IMR-90 (cell line): ENCODE measurements around the gene PGPEP1. TPM values are rescaled to one million over a fixed set of nuclear protein-coding genes. Genes with fewer than 3 reads are reported as not detected.

ENCODE experiments used
- ATAC-seq: fragments of 200-7000 bp; cut with Tn5 transposase; 2 replicates; pipeline ENCODE4 v1.9.1; 2020; ENCODE audit warnings: low read depth, mild to moderate bottlenecking, moderate library complexity
- BruUV-seq: library from RNA; stranded (reverse); fragments of 400-500 nt; replicated peaks from 2 replicates; lab custom pipeline; 2021; lab: Mats Ljungman, UMichigan
- CTCF ChIA-PET: fragments of 300-600 bp; formaldehyde crosslinking; extraction: SDS; loops from one replicate; lab custom pipeline; 2021; ENCODE audit warnings: antibody characterized with exemption; lab: Yijun Ruan, JAX
- POLR2A ChIA-PET: fragments of 300-600 bp; sonication (Branson Sonifier 250); formaldehyde crosslinking; loops from one replicate; lab custom pipeline; 2022; ENCODE audit warnings: antibody characterized with exemption; ENCODE audit not compliant: unreplicated experiment; lab: Charles Lee
- DNase-seq: peaks from one replicate; pipeline ENCODE4 v3.0.0; 2013
- H2AFZ ChIP-seq: replicated peaks from 2 replicates; pipeline ENCODE3; 2013; ENCODE audit warnings: low read length, mild to moderate bottlenecking; ENCODE audit not compliant: poor library complexity
- H2AK5ac ChIP-seq: 2 replicates; pipeline ENCODE4 v1.6.1; 2013; ENCODE audit warnings: low read depth, low read length, inconsistent platforms
- H2AK9ac ChIP-seq: replicated peaks from 2 replicates; pipeline ENCODE3; 2013; ENCODE audit warnings: mild to moderate bottlenecking, low read depth, low read length, moderate library complexity; ENCODE audit not compliant: poor library complexity
- H2BK120ac ChIP-seq: 2 replicates; pipeline ENCODE4 v1.6.1; 2013; ENCODE audit warnings: low read depth, low read length, inconsistent platforms
- H2BK15ac ChIP-seq: 3 replicates; pipeline ENCODE4 v1.6.1; 2013; ENCODE audit warnings: low read depth, low read length, inconsistent platforms
- H2BK20ac ChIP-seq: 2 replicates; pipeline ENCODE4 v1.6.1; 2013; ENCODE audit warnings: low read depth, mild to moderate bottlenecking, inconsistent platforms, low read length, moderate library complexity
- H2BK5ac ChIP-seq: 2 replicates; pipeline ENCODE4 v1.6.1; 2013; ENCODE audit warnings: mild to moderate bottlenecking, low read depth, low read length, inconsistent platforms; ENCODE audit not compliant: poor library complexity, severe bottlenecking
- H3K14ac ChIP-seq: replicated peaks from 2 replicates; pipeline ENCODE4 v1.6.1; 2013; ENCODE audit warnings: low read depth, low read length, inconsistent platforms
- H3K18ac ChIP-seq: 2 replicates; pipeline ENCODE4 v1.6.1; 2013; ENCODE audit warnings: low read depth, low read length, control low read depth
- H3K23ac ChIP-seq: 2 replicates; pipeline ENCODE4 v1.6.1; 2013; ENCODE audit warnings: low read depth, low read length, inconsistent platforms
- H3K27ac ChIP-seq: 2 replicates; pipeline ENCODE4 v1.5.1; 2013; ENCODE audit warnings: mild to moderate bottlenecking, control low read depth, low read length; ENCODE audit not compliant: insufficient read depth
- H3K27me3 ChIP-seq: 2 replicates; pipeline ENCODE4 v1.6.1; 2013; ENCODE audit warnings: low read length; ENCODE audit not compliant: control insufficient read depth, insufficient read depth
- H3K36me3 ChIP-seq: 2 replicates; pipeline ENCODE4 v1.6.1; 2013; ENCODE audit warnings: low read length, mixed read lengths; ENCODE audit not compliant: control insufficient read depth, insufficient read depth
- H3K4ac ChIP-seq: 2 replicates; pipeline ENCODE4 v1.6.1; 2013; ENCODE audit warnings: low read depth, low read length, inconsistent platforms
- H3K4me1 ChIP-seq: 2 replicates; pipeline ENCODE4 v1.6.1; 2013; ENCODE audit warnings: low read length, mixed read lengths; ENCODE audit not compliant: control insufficient read depth, insufficient read depth
- H3K4me2 ChIP-seq: 2 replicates; pipeline ENCODE4 v1.6.1; 2013; ENCODE audit warnings: low read depth, mild to moderate bottlenecking, control low read depth, low read length, moderate library complexity
- H3K4me3 ChIP-seq: 2 replicates; pipeline ENCODE4 v1.5.1; 2013; ENCODE audit warnings: low read depth, mild to moderate bottlenecking, control low read depth, low read length, moderate library complexity; ENCODE audit not compliant: insufficient read depth
- H3K56ac ChIP-seq: 2 replicates; pipeline ENCODE4 v1.6.1; 2013; ENCODE audit warnings: low read length, inconsistent platforms; ENCODE audit not compliant: insufficient read depth; ENCODE audit errors: extremely low read depth
- H3K79me1 ChIP-seq, 2 experiments: 2 replicates each; pipeline ENCODE4 v1.6.1; 2013; ENCODE audit warnings: low read length in 2 of 2, inconsistent platforms in 1 of 2, low read depth in 1 of 2
- H3K9ac ChIP-seq: 2 replicates; pipeline ENCODE4 v1.6.1; 2013; ENCODE audit warnings: low read depth, low read length, control low read depth
- H3K9me1 ChIP-seq: 2 replicates; pipeline ENCODE4 v1.6.1; 2013; ENCODE audit warnings: low read length, inconsistent platforms; ENCODE audit not compliant: insufficient read depth
- H3K9me3 ChIP-seq: 2 replicates; pipeline ENCODE4 v1.6.1; 2013; ENCODE audit warnings: low read length; ENCODE audit not compliant: control insufficient read depth, insufficient read depth
- H4K20me1 ChIP-seq: 2 replicates; pipeline ENCODE4 v1.6.1; 2013; ENCODE audit warnings: low read length, inconsistent platforms; ENCODE audit not compliant: insufficient read depth
- H4K5ac ChIP-seq: 2 replicates; pipeline ENCODE4 v1.6.1; 2013; ENCODE audit warnings: mild to moderate bottlenecking, low read depth, low read length, control low read depth
- H4K8ac ChIP-seq, 2 experiments: 2 replicates each; pipeline ENCODE4 v1.6.1; 2013; ENCODE audit warnings: low read depth in 2 of 2, low read length in 2 of 2, control low read depth in 1 of 2, inconsistent platforms in 1 of 2
- H4K91ac ChIP-seq: 2 replicates; pipeline ENCODE4 v1.6.1; 2013; ENCODE audit warnings: low read depth, low read length, inconsistent platforms; ENCODE audit not compliant: insufficient read depth
- BHLHE40 ChIP-seq: fragments of 150-350 bp; IDR thresholded peaks from 2 replicates; pipeline ENCODE4 v1.6.1; 2016; ENCODE audit warnings: mild to moderate bottlenecking, low read depth, low read length
- CEBPB ChIP-seq: IDR thresholded peaks from 2 replicates; pipeline ENCODE4 v1.6.1; 2012; ENCODE audit warnings: low read depth, low read length, improper control_type of control experiment
- CHD1 ChIP-seq: IDR thresholded peaks from 2 replicates; pipeline ENCODE4 v1.6.1; 2012; ENCODE audit warnings: low read depth, low read length, improper control_type of control experiment
- CTCF ChIP-seq: conservative IDR thresholded peaks from 2 replicates; pipeline ENCODE4 v1.5.1; 2012; ENCODE audit warnings: mild to moderate bottlenecking, low read depth, low read length, improper control_type of control experiment
- ELK1 ChIP-seq: fragments of 150-350 bp; IDR thresholded peaks from 2 replicates; pipeline ENCODE4 v1.6.1; 2016; ENCODE audit warnings: low read depth, mild to moderate bottlenecking, low read length, moderate library complexity, borderline replicate concordance
- FOS ChIP-seq: fragments of 150-350 bp; IDR thresholded peaks from 2 replicates; pipeline ENCODE4 v1.6.1; 2016; ENCODE audit warnings: low read depth, low read length
- MAFK ChIP-seq: IDR thresholded peaks from 2 replicates; pipeline ENCODE4 v1.6.1; 2012; ENCODE audit warnings: low read depth, low read length, improper control_type of control experiment
- MAZ ChIP-seq: IDR thresholded peaks from 2 replicates; pipeline ENCODE4 v1.6.1; 2012; ENCODE audit warnings: low read depth, mild to moderate bottlenecking, low read length, improper control_type of control experiment, moderate library complexity, borderline replicate concordance
- MXI1 ChIP-seq: IDR thresholded peaks from 2 replicates; pipeline ENCODE4 v1.6.1; 2012; ENCODE audit warnings: low read depth, mild to moderate bottlenecking, low read length, moderate library complexity, borderline replicate concordance
- NFE2L2 ChIP-seq: fragments of 150-350 bp; IDR thresholded peaks from 2 replicates; pipeline ENCODE4 v1.6.1; 2016; ENCODE audit warnings: low read depth, mild to moderate bottlenecking, low read length
- POLR2A ChIP-seq: IDR thresholded peaks from 2 replicates; pipeline ENCODE4 v1.6.1; 2012; ENCODE audit warnings: mild to moderate bottlenecking, low read depth, low read length
- RAD21 ChIP-seq: IDR thresholded peaks from 2 replicates; pipeline ENCODE4 v1.6.1; 2012; ENCODE audit warnings: low read length, improper control_type of control experiment
- RCOR1 ChIP-seq: IDR thresholded peaks from 2 replicates; pipeline ENCODE4 v1.6.1; 2012; ENCODE audit warnings: mild to moderate bottlenecking, low read length, improper control_type of control experiment; ENCODE audit not compliant: insufficient replicate concordance
- RFX5 ChIP-seq: IDR thresholded peaks from 2 replicates; pipeline ENCODE4 v1.8.0; 2012; ENCODE audit warnings: low read depth, mild to moderate bottlenecking, low read length, moderate library complexity
- SMC3 ChIP-seq: fragments of 150-350 bp; IDR thresholded peaks from 2 replicates; pipeline ENCODE4 v1.6.1; 2016; ENCODE audit warnings: low read depth, mild to moderate bottlenecking, antibody characterized with exemption, low read length, moderate library complexity
- USF2 ChIP-seq: fragments of 150-350 bp; IDR thresholded peaks from 2 replicates; pipeline ENCODE4 v1.6.1; 2017; ENCODE audit warnings: mild to moderate bottlenecking, antibody characterized with exemption, low read length, low read depth
- WGBS, 2 experiments: methylation state at CpG; one replicate each; pipeline versions ENCODE4 v1.1.5 to v1.1.7; 2013; ENCODE audit warnings: missing lambda C conversion rate in 2 of 2; ENCODE audit not compliant: insufficient read length in 1 of 2; ENCODE audit errors: extremely low coverage in 2 of 2; 5-methylcytosine and 5-hydroxymethylcytosine counted together
- dilution Hi-C: fragments of 300-500 bp; cut with HindIII; formaldehyde crosslinking; loops from one replicate; pipeline ENCODE4 v1.14.3; 2018; ENCODE audit warnings: low sequenced_read_pairs; ENCODE audit not compliant: unreplicated experiment
- in situ Hi-C: fragments of 300-500 bp; cut with MboI; formaldehyde crosslinking; loops from 3 replicates; pipeline ENCODE4 v1.14.3; 2019; ENCODE audit warnings: low sequenced_read_pairs, inconsistent platforms, mixed read lengths
- intact Hi-C: fragments of 100-400 bp; cut with micrococcal nuclease; formaldehyde crosslinking; loops from 2 replicates; pipeline ENCODE4 v1.10.0; 2022
- polyA plus RNA-seq, 3 experiments: library from polyadenylated mRNA; depleted of rRNA; stranded (reverse); fragments of >200 nt; gene quantifications; 2 replicates each; pipeline ENCODE4 v1.2.3, GENCODE V29; 2012; ENCODE audit warnings: low replicate concordance in 1 of 3
- total RNA-seq: library from RNA; depleted of rRNA; stranded (reverse); fragments of >200 nt; gene quantifications from 2 replicates; pipeline ENCODE4 v1.2.3, GENCODE V29; 2012

PGPEP1 gene
- total and polyA plus RNA-seq, 2 of the 4 experiments (the other 2 are of a cell fraction): 11.8 to 14.3 TPM

- in situ Hi-C loops (no loop called here), dilution Hi-C loops (no loop called here), intact Hi-C loops (no loop called here)
- Histone ChIP-seq H3K9me1 (peaks cover 16% of the 10 kb centered on the region; the same call in 1 of the 2 replicates), H3K9ac (peak overlapping the region; percentile 90), H3K79me1 (peaks cover 0 to 25% of the 10 kb centered on the region in 2 experiments; a peak in 2 of 4 replicates), H2AK5ac (peak overlapping the region; percentile 99), H3K36me3 (peaks cover 3% of the 10 kb centered on the region), H2AK9ac (peak overlapping the region; percentile 99), H2BK20ac (peak overlapping the region; percentile 73), H3K4me3 (no peak overlapping the region), H2AFZ (peak overlapping the region; percentile 92), H3K14ac (peak overlapping the region; percentile 58), H3K9me3 (no peaks in the 10 kb centered on the region), H2BK15ac (peak overlapping the region; percentile 89; the same call in 2 of the 3 replicates), H3K23ac (peak overlapping the region; percentile 83; the same call in 1 of the 2 replicates), H3K27ac (peak overlapping the region; percentile 97), H3K4ac (peak overlapping the region; percentile 97), H3K56ac (peak overlapping the region; percentile 98), H2BK120ac (peak overlapping the region; percentile 93), H4K8ac (peak overlapping the region; percentile 83 to 97), H4K20me1 (no peaks in the 10 kb centered on the region), H4K91ac (peak overlapping the region; percentile 100), H3K18ac (peak overlapping the region; percentile 97), H2BK5ac (peak overlapping the region; percentile 98), H4K5ac (peak overlapping the region; percentile 94), H3K4me1 (peaks cover 22% of the 10 kb centered on the region), H3K27me3 (no peaks in the 10 kb centered on the region), H3K4me2 (peak overlapping the region; percentile 93)
- ChIA-PET CTCF (interaction anchor here (1.3 to 2.4 kb wide), 2 partner anchors 25 kb away, joined by 4 to 15 read pairs; no protein-coding TSS in a partner anchor), POLR2A (interaction anchor here (0.8 to 1.9 kb wide), 3 partner anchors 12 to 24 kb away, joined by 4 to 11 read pairs (median 5); partner anchors contain the start of gene LSM4)
- ATAC-seq (no peak), DNase-seq (no peak)
- TF ChIP-seq NFE2L2: no peak
- TF ChIP-seq USF2: no peak
- TF ChIP-seq ELK1: no peak
- TF ChIP-seq RFX5: no peak
- TF ChIP-seq MXI1: no peak
- TF ChIP-seq SMC3: no peak
- TF ChIP-seq POLR2A: no peak
- no peak for TF ChIP-seq CTCF
- no peak for TF ChIP-seq RAD21
- TF ChIP-seq RCOR1: no peak
- no peak for TF ChIP-seq CEBPB
- no peak for TF ChIP-seq BHLHE40
- no peak for TF ChIP-seq MAFK
- TF ChIP-seq CHD1: no peak
- TF ChIP-seq FOS: no peak
- no peak for TF ChIP-seq MAZ
- BruUV-seq: no TSS peak
- WGBS, 2 experiments: 6% methylated on average over 2 of the region's 2 CpGs; no CpG with 5 or more reads in 1 of the 2 experiments
These were observed 36.3 kb upstream of the PGPEP1 start for GRCh38 chr19:18304208-18304457.
